ENCODE measurements around the gene STRN4.
"Not testable (repeated sequence)": the region's sequence is repeated elsewhere in the genome, so short reads cannot be mapped to it uniquely, and the experiment has no call there.

The STRN4 gene

DNA sequence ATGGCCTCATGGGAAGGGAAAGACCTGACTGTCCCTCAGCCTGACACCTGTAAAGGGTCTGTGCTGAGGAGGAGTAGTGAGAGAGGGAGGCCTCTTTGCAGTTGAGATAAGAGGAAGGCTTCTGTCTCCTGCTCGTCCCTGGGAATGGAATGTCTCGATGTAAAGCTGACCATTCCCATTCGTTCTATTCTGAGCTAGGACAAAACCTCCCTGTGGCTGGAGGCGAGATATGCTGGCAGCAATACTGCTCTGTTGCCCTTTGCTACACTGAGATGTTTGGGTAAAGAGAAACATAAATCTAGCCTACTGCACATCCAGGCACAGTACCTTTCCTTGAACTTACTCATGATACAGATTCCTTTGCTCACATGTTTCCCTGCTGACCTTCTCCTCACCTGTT, 22.5 kb upstream of the STRN4 start:
- not testable (repeated sequence) for H3K4me1 ChIP-seq (ENCODE audit: control insufficient read depth in 1 of 2, insufficient read depth in 2 of 2, low read length in 2 of 2); H3K27me3 ChIP-seq (ENCODE audit: low read depth, low read length); H3K36me3 ChIP-seq (ENCODE audit: control insufficient read depth in 1 of 2, insufficient read depth in 2 of 2, low read length in 2 of 2); H3K4me3 ChIP-seq (ENCODE audit: low read depth in 1 of 2, low read length in 2 of 2); H3K9me3 ChIP-seq (ENCODE audit: control insufficient read depth in 1 of 2, low read length in 2 of 2); H3K27ac ChIP-seq (ENCODE audit: low read length)

DNA sequence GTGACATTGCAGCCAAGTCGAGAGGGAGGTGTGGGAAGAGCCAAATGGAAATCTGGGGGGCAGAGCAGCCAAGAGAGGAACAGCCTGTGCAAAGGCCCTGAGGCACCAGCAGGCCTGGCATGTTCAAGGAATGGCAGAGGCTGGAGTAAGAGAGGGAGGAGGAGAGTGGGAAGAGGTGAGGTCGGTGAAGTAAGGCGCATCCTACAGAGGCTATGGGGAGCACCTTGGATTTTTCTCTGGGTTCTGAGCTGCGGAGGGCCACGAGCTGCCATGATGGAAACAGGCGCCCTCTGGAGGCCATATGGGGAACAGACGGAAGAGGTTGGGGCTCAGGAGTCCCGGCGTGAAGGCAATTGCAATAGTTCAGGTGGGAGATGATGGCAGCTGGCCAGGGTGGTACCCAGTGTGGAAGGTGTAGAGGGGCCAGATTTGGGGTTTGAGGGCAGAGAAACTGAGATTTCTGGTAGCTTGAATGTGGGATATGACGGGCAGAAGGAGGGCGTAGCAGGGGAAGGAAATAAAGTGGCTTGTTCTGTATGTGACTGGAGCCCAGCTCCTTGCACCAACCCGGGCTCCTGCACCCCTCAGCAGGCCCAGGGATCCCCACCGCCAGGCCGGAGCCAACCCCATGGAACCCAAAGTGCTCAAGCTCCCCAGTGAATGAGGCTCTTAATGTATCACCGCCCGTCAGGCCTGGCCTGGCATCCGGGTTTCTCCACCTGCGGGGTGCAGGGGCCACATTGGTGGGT, 20.5 kb upstream of the STRN4 start:
- no peaks in the 10 kb centered on the region for H3K4me1 ChIP-seq (ENCODE audit: control insufficient read depth in 1 of 2, insufficient read depth in 2 of 2, low read length in 2 of 2)
- H3K9me3 ChIP-seq (ENCODE audit: control insufficient read depth in 1 of 2, low read length in 2 of 2): no peaks in the 10 kb centered on the region
- no peak overlapping the region for H3K27ac ChIP-seq (ENCODE audit: low read length)
- no peaks in the 10 kb centered on the region for H3K36me3 ChIP-seq (ENCODE audit: control insufficient read depth in 1 of 2, insufficient read depth in 2 of 2, low read length in 2 of 2)
- no peaks in the 10 kb centered on the region for H3K27me3 ChIP-seq (ENCODE audit: low read depth, low read length)
- H3K4me3 ChIP-seq (ENCODE audit: low read depth in 1 of 2, low read length in 2 of 2): no peak overlapping the region

DNA sequence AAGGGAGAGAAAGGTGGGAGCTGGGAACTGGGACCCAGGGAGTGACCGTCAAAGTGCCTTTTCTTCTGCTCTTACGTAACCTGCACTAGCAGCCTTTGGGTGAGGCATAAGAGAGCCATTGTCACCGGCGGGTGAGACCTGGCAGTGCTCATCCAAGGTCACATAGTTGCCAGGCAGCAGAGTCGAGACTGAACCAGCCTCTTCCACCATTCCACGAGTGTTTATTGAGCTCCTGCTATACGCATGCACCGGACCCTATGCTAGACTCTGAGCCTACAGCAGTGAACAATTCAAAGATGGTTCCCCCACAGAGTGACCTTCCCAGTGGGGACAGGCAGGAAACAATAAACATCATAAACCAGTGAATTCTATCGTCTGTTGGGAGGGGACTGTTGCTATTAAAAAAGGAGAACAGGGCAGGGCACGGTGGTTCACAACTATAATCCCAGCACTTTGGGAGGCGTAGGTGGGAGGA, 18.6 kb upstream of the STRN4 start:
- Histone ChIP-seq H3K27ac (ENCODE audit: low read length) (no peak overlapping the region), H3K4me3 (ENCODE audit: low read depth in 1 of 2, low read length in 2 of 2) (no peak overlapping the region), H3K36me3 (ENCODE audit: control insufficient read depth in 1 of 2, insufficient read depth in 2 of 2, low read length in 2 of 2) (no peaks in the 10 kb centered on the region), H3K4me1 (ENCODE audit: control insufficient read depth in 1 of 2, insufficient read depth in 2 of 2, low read length in 2 of 2) (peaks cover 0 to 6% of the 10 kb centered on the region in 2 donors), H3K27me3 (ENCODE audit: low read depth, low read length) (no peaks in the 10 kb centered on the region), H3K9me3 (ENCODE audit: control insufficient read depth in 1 of 2, low read length in 2 of 2) (no peaks in the 10 kb centered on the region)

DNA sequence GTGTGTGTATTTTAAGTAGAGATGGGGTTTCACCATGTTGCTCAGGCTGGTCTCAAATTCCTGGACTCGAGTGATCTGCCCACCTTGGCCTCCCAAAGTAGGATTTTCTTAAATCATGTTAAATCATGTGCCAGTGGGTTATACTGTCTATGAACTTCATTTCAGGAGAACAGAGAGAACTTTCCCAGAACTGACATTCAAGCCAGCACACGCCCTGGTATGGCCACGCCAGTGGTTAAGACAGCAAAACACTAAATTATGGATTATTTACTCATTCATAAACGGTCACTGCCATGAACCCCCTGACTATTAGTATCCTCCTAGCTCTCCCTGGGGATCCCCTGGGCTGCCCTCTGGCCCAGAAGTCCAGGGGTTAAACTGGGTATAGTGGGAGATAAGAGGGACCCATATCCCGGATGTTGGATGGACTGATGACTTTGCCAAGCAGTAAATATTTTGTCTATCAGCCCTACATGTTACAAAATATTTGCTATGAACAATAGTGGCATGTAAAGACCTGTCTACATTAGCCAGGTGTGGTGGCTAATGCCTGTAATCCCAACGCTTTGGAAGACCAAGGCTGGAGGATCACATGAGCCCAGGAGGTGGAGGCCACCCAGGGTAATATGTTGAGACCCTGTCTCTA, 16.1 kb upstream of the STRN4 start:
- Histone ChIP-seq H3K4me3 (ENCODE audit: low read depth in 1 of 2, low read length in 2 of 2) (no peak overlapping the region), H3K36me3 (ENCODE audit: control insufficient read depth in 1 of 2, insufficient read depth in 2 of 2, low read length in 2 of 2) (no peaks in the 10 kb centered on the region), H3K9me3 (ENCODE audit: control insufficient read depth in 1 of 2, low read length in 2 of 2) (no peaks in the 10 kb centered on the region), H3K27me3 (ENCODE audit: low read depth, low read length) (no peaks in the 10 kb centered on the region), H3K27ac (ENCODE audit: low read length) (no peak overlapping the region), H3K4me1 (ENCODE audit: control insufficient read depth in 1 of 2, insufficient read depth in 2 of 2, low read length in 2 of 2) (peaks cover 0 to 11% of the 10 kb centered on the region in 2 donors)

DNA sequence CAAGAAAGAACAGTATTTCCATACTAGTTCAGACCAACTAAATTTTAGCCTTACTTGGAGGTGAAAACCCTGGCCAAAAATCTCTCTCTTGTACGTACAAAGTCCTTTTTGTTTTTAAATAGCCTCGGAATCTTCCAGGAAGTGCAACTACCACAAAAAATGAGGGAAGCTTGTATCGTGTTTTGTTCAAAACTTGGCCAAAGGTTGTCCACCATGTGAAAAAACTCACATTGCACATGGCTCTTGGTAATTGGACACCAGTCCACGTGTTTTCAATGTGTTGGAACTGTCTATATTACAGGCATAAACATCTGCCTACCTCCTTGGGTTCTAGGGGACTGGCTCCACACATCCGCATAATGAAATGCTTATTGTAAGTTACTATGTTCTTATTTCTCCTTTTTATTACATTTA, 15.2 kb upstream of the STRN4 start:
- peaks cover 0 to 11% of the 10 kb centered on the region in 2 donors for H3K4me1 ChIP-seq (ENCODE audit: control insufficient read depth in 1 of 2, insufficient read depth in 2 of 2, low read length in 2 of 2)
- H3K4me3 ChIP-seq (ENCODE audit: low read depth in 1 of 2, low read length in 2 of 2): no peak overlapping the region
- H3K9me3 ChIP-seq (ENCODE audit: control insufficient read depth in 1 of 2, low read length in 2 of 2): no peaks in the 10 kb centered on the region
- H3K27ac ChIP-seq (ENCODE audit: low read length): no peak overlapping the region
- H3K27me3 ChIP-seq (ENCODE audit: low read depth, low read length): no peaks in the 10 kb centered on the region
- peaks cover 0 to 5% of the 10 kb centered on the region in 2 donors for H3K36me3 ChIP-seq (ENCODE audit: control insufficient read depth in 1 of 2, insufficient read depth in 2 of 2, low read length in 2 of 2)

DNA sequence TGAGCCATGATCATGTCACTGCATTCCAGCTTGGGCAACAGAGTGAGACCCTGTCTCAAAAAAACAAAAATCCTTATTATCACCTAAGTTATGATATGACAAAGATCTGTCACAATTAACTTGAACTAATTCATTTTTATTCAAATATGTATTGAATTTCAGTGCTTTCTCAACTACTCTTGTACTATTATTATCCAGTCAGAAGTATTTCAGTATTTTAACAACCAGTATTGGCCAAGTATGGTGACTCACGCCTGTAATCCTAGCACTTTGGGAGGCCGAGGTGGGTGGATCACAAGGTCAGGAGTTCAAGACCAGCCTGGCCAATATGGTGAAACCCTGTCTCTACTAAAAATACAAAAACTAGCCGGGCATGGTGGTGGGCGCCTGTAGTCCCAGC, 14.6 kb upstream of the STRN4 start:
- H3K9me3 ChIP-seq (ENCODE audit: control insufficient read depth in 1 of 2, low read length in 2 of 2); H3K27ac ChIP-seq (ENCODE audit: low read length); H3K36me3 ChIP-seq (ENCODE audit: control insufficient read depth in 1 of 2, insufficient read depth in 2 of 2, low read length in 2 of 2); H3K4me3 ChIP-seq (ENCODE audit: low read depth in 1 of 2, low read length in 2 of 2); H3K27me3 ChIP-seq (ENCODE audit: low read depth, low read length): not testable (repeated sequence)
- H3K4me1 ChIP-seq (ENCODE audit: control insufficient read depth in 1 of 2, insufficient read depth in 2 of 2, low read length in 2 of 2): peaks cover 0 to 11% of the 10 kb centered on the region in 2 donors

DNA sequence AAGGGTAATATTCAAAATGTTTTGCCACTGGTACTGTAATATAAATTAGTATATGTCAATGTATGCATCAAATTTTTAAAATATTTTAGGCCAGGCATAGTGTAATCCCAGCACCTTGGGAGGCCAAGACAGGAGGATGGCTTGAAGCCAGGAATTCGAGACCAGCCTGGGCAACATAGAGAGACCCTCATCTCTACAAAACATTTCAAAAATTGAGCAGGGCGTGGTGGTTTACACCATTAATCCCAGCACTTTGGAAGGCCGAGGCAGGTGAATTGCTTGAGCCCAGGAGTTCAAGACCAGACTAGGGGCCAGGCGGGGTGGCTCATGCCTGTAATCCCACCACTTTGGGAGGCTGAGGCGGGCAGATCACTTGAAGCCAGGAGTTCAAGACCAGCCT, 14.1 kb upstream of the STRN4 start:
- Histone ChIP-seq H3K9me3 (ENCODE audit: control insufficient read depth in 1 of 2, low read length in 2 of 2) (no peaks in the 10 kb centered on the region), H3K27ac (ENCODE audit: low read length) (no peak overlapping the region), H3K4me3 (ENCODE audit: low read depth in 1 of 2, low read length in 2 of 2) (no peak overlapping the region), H3K4me1 (ENCODE audit: control insufficient read depth in 1 of 2, insufficient read depth in 2 of 2, low read length in 2 of 2) (peaks cover 0 to 15% of the 10 kb centered on the region in 2 donors), H3K36me3 (ENCODE audit: control insufficient read depth in 1 of 2, insufficient read depth in 2 of 2, low read length in 2 of 2) (peaks cover 0 to 13% of the 10 kb centered on the region in 2 donors), H3K27me3 (ENCODE audit: low read depth, low read length) (no peaks in the 10 kb centered on the region)

DNA sequence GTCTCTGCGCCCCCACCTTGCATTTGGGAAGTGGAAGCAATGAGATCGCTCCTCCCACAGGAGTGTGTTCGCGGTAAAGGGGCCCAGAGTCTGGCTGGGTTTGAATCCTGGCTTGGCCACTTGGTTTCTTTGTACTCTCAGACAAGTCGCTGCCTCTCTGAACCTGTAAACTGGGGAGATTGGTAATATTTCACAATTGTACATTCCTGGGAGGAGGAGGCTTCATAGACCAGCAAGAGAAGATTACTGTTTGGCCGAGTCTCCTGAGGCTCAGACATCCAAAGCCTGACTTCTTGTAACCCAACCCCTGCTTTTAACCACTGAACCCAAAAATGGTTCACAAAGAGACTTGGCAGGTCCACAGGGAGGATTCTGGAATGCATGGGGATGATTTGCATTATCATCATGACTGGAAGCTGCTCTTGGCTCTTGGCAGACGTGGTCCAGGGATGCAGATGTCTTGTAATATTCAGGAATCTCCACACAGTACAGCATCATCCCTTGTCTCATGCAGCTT, 13.6 kb upstream of the STRN4 start:
- Histone ChIP-seq H3K9me3 (ENCODE audit: control insufficient read depth in 1 of 2, low read length in 2 of 2) (no peaks in the 10 kb centered on the region), H3K4me3 (ENCODE audit: low read depth in 1 of 2, low read length in 2 of 2) (no peak overlapping the region), H3K4me1 (ENCODE audit: control insufficient read depth in 1 of 2, insufficient read depth in 2 of 2, low read length in 2 of 2) (peaks cover 0 to 19% of the 10 kb centered on the region in 2 donors), H3K36me3 (ENCODE audit: control insufficient read depth in 1 of 2, insufficient read depth in 2 of 2, low read length in 2 of 2) (peaks cover 0 to 15% of the 10 kb centered on the region in 2 donors), H3K27me3 (ENCODE audit: low read depth, low read length) (no peaks in the 10 kb centered on the region), H3K27ac (ENCODE audit: low read length) (no peak overlapping the region)

DNA sequence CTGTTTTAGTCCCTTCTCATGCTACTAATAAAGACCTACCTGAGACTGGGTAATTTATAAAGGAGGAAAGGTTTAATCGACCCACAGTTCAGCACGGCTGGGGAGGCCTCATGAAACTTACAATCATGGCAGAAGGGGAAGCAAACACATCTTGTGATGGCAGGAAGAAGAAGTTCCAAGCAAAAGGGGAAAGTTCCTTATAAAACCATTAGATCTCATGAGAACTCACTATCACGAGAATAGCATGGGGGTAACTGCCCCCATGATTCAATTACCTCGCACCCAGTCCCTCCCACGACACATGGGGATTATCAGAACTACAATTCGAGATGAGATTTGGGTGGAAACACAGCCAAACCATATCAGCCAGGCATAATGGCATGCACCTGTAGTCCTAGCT, 13.0 kb upstream of the STRN4 start:
- Histone ChIP-seq H3K36me3 (ENCODE audit: control insufficient read depth in 1 of 2, insufficient read depth in 2 of 2, low read length in 2 of 2) (peaks cover 0 to 15% of the 10 kb centered on the region in 2 donors), H3K27ac (ENCODE audit: low read length) (no peak overlapping the region), H3K9me3 (ENCODE audit: control insufficient read depth in 1 of 2, low read length in 2 of 2) (no peaks in the 10 kb centered on the region), H3K27me3 (ENCODE audit: low read depth, low read length) (no peaks in the 10 kb centered on the region), H3K4me3 (ENCODE audit: low read depth in 1 of 2, low read length in 2 of 2) (no peak overlapping the region), H3K4me1 (ENCODE audit: control insufficient read depth in 1 of 2, insufficient read depth in 2 of 2, low read length in 2 of 2) (peaks cover 0 to 19% of the 10 kb centered on the region in 2 donors)

DNA sequence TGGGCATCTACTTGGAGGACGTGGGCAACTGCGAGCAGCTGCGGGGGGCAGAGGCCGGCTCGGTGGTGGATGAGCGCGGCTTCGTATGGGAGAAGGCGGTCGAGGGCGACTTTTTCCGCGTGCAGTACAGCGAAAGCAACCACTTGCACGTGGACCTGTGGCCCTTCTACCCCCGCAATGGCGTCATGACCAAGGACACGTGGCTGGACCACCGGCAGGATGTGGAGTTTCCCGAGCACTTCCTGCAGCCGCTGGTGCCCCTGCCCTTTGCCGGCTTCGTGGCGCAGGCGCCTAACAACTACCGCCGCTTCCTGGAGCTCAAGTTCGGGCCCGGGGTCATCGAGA, 10.3 kb upstream of the STRN4 start:
- H3K27me3 ChIP-seq (ENCODE audit: low read depth, low read length): no peaks in the 10 kb centered on the region
- H3K4me3 ChIP-seq (ENCODE audit: low read depth in 1 of 2, low read length in 2 of 2): no peak overlapping the region
- no peak overlapping the region for H3K27ac ChIP-seq (ENCODE audit: low read length)
- H3K4me1 ChIP-seq (ENCODE audit: control insufficient read depth in 1 of 2, insufficient read depth in 2 of 2, low read length in 2 of 2): peaks cover 0 to 19% of the 10 kb centered on the region in 2 donors
- H3K36me3 ChIP-seq (ENCODE audit: control insufficient read depth in 1 of 2, insufficient read depth in 2 of 2, low read length in 2 of 2): peaks cover 4 to 23% of the 10 kb centered on the region in 2 donors
- no peaks in the 10 kb centered on the region for H3K9me3 ChIP-seq (ENCODE audit: control insufficient read depth in 1 of 2, low read length in 2 of 2)

DNA sequence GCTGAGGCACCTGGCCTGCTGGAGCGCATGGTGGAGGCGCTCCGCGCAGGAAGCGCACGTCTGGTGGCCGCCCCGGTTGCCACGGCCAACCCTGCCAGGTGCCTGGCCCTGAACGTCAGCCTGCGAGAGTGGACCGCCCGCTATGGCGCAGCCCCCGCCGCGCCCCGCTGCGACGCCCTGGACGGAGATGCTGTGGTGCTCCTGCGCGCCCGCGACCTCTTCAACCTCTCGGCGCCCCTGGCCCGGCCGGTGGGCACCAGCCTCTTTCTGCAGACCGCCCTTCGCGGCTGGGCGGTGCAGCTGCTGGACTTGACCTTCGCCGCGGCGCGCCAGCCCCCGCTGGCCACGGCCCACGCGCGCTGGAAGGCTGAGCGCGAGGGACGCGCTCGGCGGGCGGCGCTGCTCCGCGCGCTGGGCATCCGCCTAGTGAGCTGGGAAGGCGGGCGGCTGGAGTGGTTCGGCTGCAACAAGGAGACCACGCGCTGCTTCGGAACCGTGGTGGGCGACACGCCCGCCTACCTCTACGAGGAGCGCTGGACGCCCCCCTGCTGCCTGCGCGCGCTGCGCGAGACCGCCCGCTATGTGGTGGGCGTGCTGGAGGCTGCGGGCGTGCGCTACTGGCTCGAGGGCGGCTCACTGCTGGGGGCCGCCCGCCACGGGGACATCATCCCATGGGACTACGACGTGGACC, 9.7 kb upstream of the STRN4 start:
- Histone ChIP-seq H3K4me3 (ENCODE audit: low read depth in 1 of 2, low read length in 2 of 2) (no peak overlapping the region), H3K4me1 (ENCODE audit: control insufficient read depth in 1 of 2, insufficient read depth in 2 of 2, low read length in 2 of 2) (peaks cover 0 to 19% of the 10 kb centered on the region in 2 donors), H3K36me3 (ENCODE audit: control insufficient read depth in 1 of 2, insufficient read depth in 2 of 2, low read length in 2 of 2) (peaks cover 4 to 23% of the 10 kb centered on the region in 2 donors), H3K27me3 (ENCODE audit: low read depth, low read length) (no peaks in the 10 kb centered on the region), H3K27ac (ENCODE audit: low read length) (no peak overlapping the region), H3K9me3 (ENCODE audit: control insufficient read depth in 1 of 2, low read length in 2 of 2) (no peaks in the 10 kb centered on the region)

Data from muscle layer of duodenum (tissue), 2 donors.